Measurements from ENCODE around the gene ALG14.

Gene ALG14

DNA sequence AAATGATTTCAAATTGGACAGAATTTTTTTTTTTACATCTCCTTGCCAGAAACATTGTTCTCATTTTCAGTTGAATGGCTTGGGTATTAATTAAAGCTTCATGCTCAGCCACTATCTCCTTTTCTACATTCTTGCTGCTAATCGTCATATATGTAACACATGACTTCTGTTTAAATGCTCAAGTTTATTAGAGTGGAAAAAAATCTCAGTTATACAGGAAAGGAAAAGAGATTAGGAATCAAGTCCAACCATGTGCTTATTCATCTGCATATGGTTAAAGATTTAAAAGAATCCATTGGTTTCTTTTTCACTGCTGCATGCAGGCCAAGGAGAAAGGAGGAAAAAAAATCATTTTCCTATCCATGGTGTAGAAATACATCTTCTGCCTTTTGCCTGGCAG lies 98.5 kb downstream of the ALG14 start:
- Histone ChIP-seq H3K4me1 (ENCODE audit: insufficient read depth, low read length) (no peaks in the 10 kb centered on the region), H4K20me1 (ENCODE audit: insufficient read depth, low read length) (no peaks in the 10 kb centered on the region), H3K79me2 (ENCODE audit: insufficient read depth, low read length) (no peaks in the 10 kb centered on the region), H3K9ac (ENCODE audit: low read depth, low read length) (no peak overlapping the region), H3K27me3 (ENCODE audit: insufficient read depth, low read length, poor library complexity) (no peaks in the 10 kb centered on the region), H3K36me3 (ENCODE audit: insufficient read depth, low read length) (no peaks in the 10 kb centered on the region), H3K9me3 (ENCODE audit: insufficient read depth, low read length, severe bottlenecking) (no peaks in the 10 kb centered on the region), H3K4me3 (ENCODE audit: low read depth in 1 of 2, low read length in 2 of 2) (no peak overlapping the region), H3K27ac (ENCODE audit: low read length) (no peak overlapping the region), H2AFZ (ENCODE audit: low read depth, low read length) (no peak overlapping the region), H3K4me2 (ENCODE audit: insufficient read depth, low read length) (no peak overlapping the region)
- DNase-seq (no peak), ATAC-seq (ENCODE audit: insufficient read depth, low read depth) (no peak)
- TF ChIP-seq EZH2 (IDR thresholded peaks at IDR 0.05; ENCODE audit: borderline replicate concordance, low read depth, low read length, severe bottlenecking), result no peak
- no peak for TF ChIP-seq CTCF (IDR thresholded peaks at IDR 0.05; ENCODE audit: borderline replicate concordance, extremely low read depth, low read length, poor library complexity, severe bottlenecking)

GRCh38 chr1:94973309-94973922 lies 99.3 kb downstream of the ALG14 start:
- H3K4me3 ChIP-seq (ENCODE audit: low read depth in 1 of 2, low read length in 2 of 2), result no peak overlapping the region
- no peaks in the 10 kb centered on the region for H4K20me1 ChIP-seq (ENCODE audit: insufficient read depth, low read length)
- no peaks in the 10 kb centered on the region for H3K79me2 ChIP-seq (ENCODE audit: insufficient read depth, low read length)
- TF ChIP-seq EZH2 (IDR thresholded peaks at IDR 0.05; ENCODE audit: borderline replicate concordance, low read depth, low read length, severe bottlenecking) (no peak), CTCF (IDR thresholded peaks at IDR 0.05; ENCODE audit: borderline replicate concordance, extremely low read depth, low read length, poor library complexity, severe bottlenecking) (no peak)
- H3K36me3 ChIP-seq (ENCODE audit: insufficient read depth, low read length), result no peaks in the 10 kb centered on the region
- H3K9me3 ChIP-seq (ENCODE audit: insufficient read depth, low read length, severe bottlenecking), result no peaks in the 10 kb centered on the region
- H3K4me1 ChIP-seq (ENCODE audit: insufficient read depth, low read length), result no peaks in the 10 kb centered on the region
- no peak overlapping the region for H3K4me2 ChIP-seq (ENCODE audit: insufficient read depth, low read length)
- no peak for ATAC-seq (ENCODE audit: insufficient read depth, low read depth)
- no peak for DNase-seq
- no peaks in the 10 kb centered on the region for H3K27me3 ChIP-seq (ENCODE audit: insufficient read depth, low read length, poor library complexity)
- H3K9ac ChIP-seq (ENCODE audit: low read depth, low read length), result no peak overlapping the region
- H2AFZ ChIP-seq (ENCODE audit: low read depth, low read length), result no peak overlapping the region
- H3K27ac ChIP-seq (ENCODE audit: low read length), result no peak overlapping the region

- Histone ChIP-seq H3K4me1 (ENCODE audit: insufficient read depth, low read length) (no peaks in the 10 kb centered on the region), H3K27ac (ENCODE audit: low read length) (no peak overlapping the region), H3K27me3 (ENCODE audit: insufficient read depth, low read length, poor library complexity) (no peaks in the 10 kb centered on the region), H3K36me3 (ENCODE audit: insufficient read depth, low read length) (no peaks in the 10 kb centered on the region), H2AFZ (ENCODE audit: low read depth, low read length) (no peak overlapping the region), H4K20me1 (ENCODE audit: insufficient read depth, low read length) (no peaks in the 10 kb centered on the region), H3K4me3 (ENCODE audit: low read depth in 1 of 2, low read length in 2 of 2) (no peak overlapping the region), H3K4me2 (ENCODE audit: insufficient read depth, low read length) (no peak overlapping the region), H3K9me3 (ENCODE audit: insufficient read depth, low read length, severe bottlenecking) (no peaks in the 10 kb centered on the region), H3K79me2 (ENCODE audit: insufficient read depth, low read length) (no peaks in the 10 kb centered on the region), H3K9ac (ENCODE audit: low read depth, low read length) (no peak overlapping the region)
- DNase-seq (no peak), ATAC-seq (ENCODE audit: insufficient read depth, low read depth) (no peak)
- TF ChIP-seq CTCF (IDR thresholded peaks at IDR 0.05; ENCODE audit: borderline replicate concordance, extremely low read depth, low read length, poor library complexity, severe bottlenecking), result no peak
- TF ChIP-seq EZH2 (IDR thresholded peaks at IDR 0.05; ENCODE audit: borderline replicate concordance, low read depth, low read length, severe bottlenecking), result no peak
Observed at GRCh38 chr1:94971491-94971924, 101.2 kb downstream of the ALG14 start.

Measured in DND-41 (cell line).